ENCODE results near the gene HEY2. TPM values are rescaled to one million over a fixed set of nuclear protein-coding genes. Genes with fewer than 3 reads are reported as not detected.

The HEY2 gene
- total RNA-seq, 4 donors from 2014 or later: 0.41 to 0.79 TPM; not detected in 2

DNA sequence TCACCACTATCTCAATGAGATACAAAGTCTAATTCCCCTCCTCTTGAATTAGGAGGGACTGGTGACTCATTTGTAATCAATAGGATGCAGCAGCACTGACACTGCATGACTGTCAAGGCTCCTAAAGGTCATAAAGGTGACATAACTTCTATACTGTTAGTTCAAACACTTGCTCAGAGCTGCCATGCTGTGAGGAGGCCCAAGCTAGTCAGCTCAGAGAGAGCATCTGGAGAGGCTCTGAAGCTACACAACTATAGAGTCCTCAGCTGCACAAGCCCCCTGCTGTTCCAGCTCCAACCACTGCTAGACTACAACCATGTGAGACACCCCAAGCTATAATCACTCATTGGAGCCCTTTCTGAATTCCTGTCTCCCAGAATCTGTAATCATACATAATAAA lies 17.0 kb upstream of the HEY2 start:
- DNase-seq: no peak
- in situ Hi-C loops (cut with MboI; ENCODE audit: low pct_ligation_motif_present in 1 of 4, low pct_unique_long_range_greater_than_20kb in 1 of 4, low sequenced_read_pairs in 3 of 4) (no loop called here), intact Hi-C loops (cut with DNase I; ENCODE audit: low total_unique reads) (no loop called here)
- TF ChIP-seq POLR2A (IDR thresholded peaks at IDR 0.05) (no peak), EP300 (IDR thresholded peaks at IDR 0.05; ENCODE audit: low read depth) (no peak), CTCF (IDR thresholded peaks at IDR 0.05) (no peak)
- Histone ChIP-seq H3K27me3 (peaks cover 15% of the 10 kb centered on the region), H3K4me1 (no peaks in the 10 kb centered on the region), H3K36me3 (no peaks in the 10 kb centered on the region), H3K27ac (no peak overlapping the region), H3K9me3 (no peaks in the 10 kb centered on the region), H3K4me3 (no peak overlapping the region)

- Histone ChIP-seq H3K36me3 (no peaks in the 10 kb centered on the region), H3K27me3 (peaks cover 15% of the 10 kb centered on the region), H3K9me3 (no peaks in the 10 kb centered on the region), H3K4me3 (no peak overlapping the region), H3K4me1 (no peaks in the 10 kb centered on the region), H3K27ac (no peak overlapping the region)
- DNase-seq: no peak
- in situ Hi-C loops (cut with MboI; ENCODE audit: low pct_ligation_motif_present in 1 of 4, low pct_unique_long_range_greater_than_20kb in 1 of 4, low sequenced_read_pairs in 3 of 4) (no loop called here), intact Hi-C loops (cut with DNase I; ENCODE audit: low total_unique reads) (no loop called here)
- TF ChIP-seq POLR2A (IDR thresholded peaks at IDR 0.05) (no peak), POLR2AphosphoS5 (IDR thresholded peaks at IDR 0.05) (no peak), EP300 (IDR thresholded peaks at IDR 0.05; ENCODE audit: low read depth) (no peak), CTCF (IDR thresholded peaks at IDR 0.05) (no peak)
- 85 to 86% methylated on average over 3 of the region's 3 CpGs for WGBS, 2 donors (ENCODE audit: low coverage in 1 of 2)
These were observed 15.7 kb upstream of the HEY2 start for GRCh38 chr6:125733516-125734300.

- Histone ChIP-seq H3K36me3 (no peaks in the 10 kb centered on the region), H3K27me3 (peaks cover 33% of the 10 kb centered on the region), H3K27ac (no peak overlapping the region), H3K9me3 (no peaks in the 10 kb centered on the region), H3K4me3 (no peak overlapping the region), H3K4me1 (no peaks in the 10 kb centered on the region)
- intact Hi-C loops (cut with DNase I; ENCODE audit: low total_unique reads): no loop called here
- in situ Hi-C loops (cut with MboI; ENCODE audit: low pct_ligation_motif_present in 1 of 4, low pct_unique_long_range_greater_than_20kb in 1 of 4, low sequenced_read_pairs in 3 of 4): no loop called here
- no peak for DNase-seq
- no peak for TF ChIP-seq POLR2A (IDR thresholded peaks at IDR 0.05)
These were observed 11.2 kb upstream of the HEY2 start for GRCh38 chr6:125738276-125738675.

GRCh38 chr6:125739364-125739763 lies 10.1 kb upstream of the HEY2 start:
- H3K27ac ChIP-seq: no peak overlapping the region
- H3K9me3 ChIP-seq: no peaks in the 10 kb centered on the region
- no peak for DNase-seq
- no peaks in the 10 kb centered on the region for H3K36me3 ChIP-seq
- no peaks in the 10 kb centered on the region for H3K4me1 ChIP-seq
- H3K27me3 ChIP-seq: peaks cover 36% of the 10 kb centered on the region
- H3K4me3 ChIP-seq: no peak overlapping the region
- WGBS, 2 donors (ENCODE audit: low coverage in 1 of 2): 64 to 71% methylated on average over 1 of the region's 1 CpG
- intact Hi-C loops (cut with DNase I; ENCODE audit: low total_unique reads) (no loop called here), in situ Hi-C loops (cut with MboI; ENCODE audit: low pct_ligation_motif_present in 1 of 4, low pct_unique_long_range_greater_than_20kb in 1 of 4, low sequenced_read_pairs in 3 of 4) (no loop called here)
- TF ChIP-seq POLR2A (IDR thresholded peaks at IDR 0.05) (no peak), EP300 (IDR thresholded peaks at IDR 0.05; ENCODE audit: low read depth) (no peak), POLR2AphosphoS5 (IDR thresholded peaks at IDR 0.05) (no peak), CTCF (IDR thresholded peaks at IDR 0.05) (no peak)

DNA sequence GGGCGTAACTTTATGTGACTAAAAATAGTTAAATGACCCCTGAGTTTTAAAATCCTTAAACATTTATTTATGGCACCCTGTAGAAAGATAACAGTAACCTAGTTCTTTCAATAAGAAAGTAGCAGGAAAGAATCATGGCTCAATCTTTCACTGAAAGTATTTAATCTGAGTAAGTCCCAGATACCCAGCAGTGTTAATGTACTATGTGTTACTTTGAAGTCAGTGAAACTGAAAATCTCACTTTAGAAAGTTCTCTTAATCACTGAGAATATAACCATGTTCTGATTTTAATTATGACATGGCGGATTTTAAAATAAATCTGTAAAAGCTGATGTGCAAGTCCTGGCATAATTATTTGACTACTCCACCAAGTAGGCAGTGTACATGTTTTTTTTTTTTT lies 8.1 kb upstream of the HEY2 start:
- H3K9me3 ChIP-seq: no peaks in the 10 kb centered on the region
- WGBS, 2 donors (ENCODE audit: low coverage in 1 of 2): 90 to 92% methylated on average over 2 of the region's 2 CpGs
- H3K27ac ChIP-seq: no peak overlapping the region
- H3K4me3 ChIP-seq: no peak overlapping the region
- TF ChIP-seq POLR2A (IDR thresholded peaks at IDR 0.05) (no peak), EP300 (IDR thresholded peaks at IDR 0.05; ENCODE audit: low read depth) (no peak), POLR2AphosphoS5 (IDR thresholded peaks at IDR 0.05) (no peak), CTCF (IDR thresholded peaks at IDR 0.05) (no peak)
- peaks cover 0 to under 1% (median 0%) of the 10 kb centered on the region in 4 donors for H3K4me1 ChIP-seq
- DNase-seq: no peak
- H3K36me3 ChIP-seq: no peaks in the 10 kb centered on the region
- intact Hi-C loops (cut with DNase I; ENCODE audit: low total_unique reads) (no loop called here), in situ Hi-C loops (cut with MboI; ENCODE audit: low pct_ligation_motif_present in 1 of 4, low pct_unique_long_range_greater_than_20kb in 1 of 4, low sequenced_read_pairs in 3 of 4) (no loop called here)
- H3K27me3 ChIP-seq: peaks cover 49% of the 10 kb centered on the region
